ENCODE data around the gene ARPC3.

DNA sequence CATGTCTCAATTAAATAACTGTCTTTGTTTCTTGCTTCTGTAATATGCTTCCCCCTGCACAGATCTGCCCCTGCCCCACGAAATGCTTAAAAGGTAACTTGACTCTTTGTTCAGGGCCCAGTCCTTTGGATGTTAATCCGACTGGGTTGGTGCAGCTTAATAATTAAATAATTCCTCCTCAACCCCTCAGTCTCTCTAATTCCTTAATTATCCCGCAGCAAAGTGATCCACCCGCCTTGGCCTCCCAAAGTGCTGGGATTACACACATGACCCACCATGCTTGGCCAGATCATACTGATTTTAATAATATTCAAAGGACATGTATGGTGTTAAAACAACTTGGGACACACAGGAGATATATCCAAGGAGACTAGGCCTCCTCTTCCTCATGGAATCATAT lies 28.4 kb downstream of the ARPC3 start:
- TF ChIP-seq, protein P1, sequence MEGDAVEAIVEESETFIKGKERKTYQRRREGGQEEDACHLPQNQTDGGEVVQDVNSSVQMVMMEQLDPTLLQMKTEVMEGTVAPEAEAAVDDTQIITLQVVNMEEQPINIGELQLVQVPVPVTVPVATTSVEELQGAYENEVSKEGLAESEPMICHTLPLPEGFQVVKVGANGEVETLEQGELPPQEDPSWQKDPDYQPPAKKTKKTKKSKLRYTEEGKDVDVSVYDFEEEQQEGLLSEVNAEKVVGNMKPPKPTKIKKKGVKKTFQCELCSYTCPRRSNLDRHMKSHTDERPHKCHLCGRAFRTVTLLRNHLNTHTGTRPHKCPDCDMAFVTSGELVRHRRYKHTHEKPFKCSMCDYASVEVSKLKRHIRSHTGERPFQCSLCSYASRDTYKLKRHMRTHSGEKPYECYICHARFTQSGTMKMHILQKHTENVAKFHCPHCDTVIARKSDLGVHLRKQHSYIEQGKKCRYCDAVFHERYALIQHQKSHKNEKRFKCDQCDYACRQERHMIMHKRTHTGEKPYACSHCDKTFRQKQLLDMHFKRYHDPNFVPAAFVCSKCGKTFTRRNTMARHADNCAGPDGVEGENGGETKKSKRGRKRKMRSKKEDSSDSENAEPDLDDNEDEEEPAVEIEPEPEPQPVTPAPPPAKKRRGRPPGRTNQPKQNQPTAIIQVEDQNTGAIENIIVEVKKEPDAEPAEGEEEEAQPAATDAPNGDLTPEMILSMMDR (IDR thresholded peaks at IDR 0.05) = no peak
- no peak for TF ChIP-seq POLR2A (IDR thresholded peaks at IDR 0.05)
- no peak for TF ChIP-seq EP300 (IDR thresholded peaks at IDR 0.05)
- TF ChIP-seq POLR2AphosphoS5 (IDR thresholded peaks at IDR 0.05) = no peak

Data from suprapubic skin (tissue), 4 donors.